ENCODE results near the gene LLGL1.

DNA sequence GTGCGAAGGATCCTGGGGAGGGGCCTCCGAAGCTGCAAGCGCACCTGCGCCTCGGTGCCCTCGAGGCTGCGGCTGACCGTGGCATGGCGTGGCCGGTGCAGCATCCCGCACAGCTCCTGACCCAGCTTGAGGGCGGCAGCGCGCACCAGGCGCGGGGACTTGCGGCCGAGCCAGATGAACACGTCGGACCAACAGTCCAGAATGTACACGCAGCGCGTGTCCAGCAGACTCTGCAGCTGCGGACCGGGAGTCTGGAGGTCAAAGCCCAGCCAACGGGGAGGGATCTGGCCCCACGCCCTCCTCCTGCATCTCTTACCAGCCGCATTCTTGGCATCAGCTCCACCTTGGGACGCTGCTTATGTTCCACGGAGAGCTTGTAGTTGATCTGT lies 22.2 kb downstream of the LLGL1 start:
- TF ChIP-seq CTCF (IDR thresholded peaks at IDR 0.05): no peak
- no peak for TF ChIP-seq EZH2 (IDR thresholded peaks at IDR 0.05; ENCODE audit: borderline replicate concordance, insufficient read depth, low read depth, low read length, poor library complexity, severe bottlenecking)

Measured in B cell (primary cell).